HEK293T (cell line): Measurements from ENCODE around the gene PTPN7.

Experiments used
- CTCF ChIA-PET: fragments of 350-600 bp; formaldehyde crosslinking; extraction: SDS; loops from one replicate; lab custom pipeline; 2021; ENCODE audit warnings: antibody characterized with exemption, inconsistent platforms; lab: Yijun Ruan, JAX
- POLR2A ChIA-PET: fragments of 350-600 bp; formaldehyde crosslinking; extraction: SDS; loops from one replicate; lab custom pipeline; 2020; ENCODE audit warnings: antibody characterized with exemption, inconsistent platforms; lab: Yijun Ruan, JAX
- DNase-seq: peaks from one replicate; pipeline ENCODE4 v3.0.0; 2012; ENCODE audit warnings: mixed read lengths; ENCODE audit errors: extremely low spot score
- ARNT ChIP-seq: fragments of 450-650 bp; IDR thresholded peaks from 2 replicates; pipeline ENCODE4 v1.6.1; 2017; ENCODE audit warnings: mild to moderate bottlenecking
- BHLHE40 ChIP-seq: fragments of 450-650 bp; IDR thresholded peaks from 2 replicates; pipeline ENCODE4 v1.6.1; 2016; ENCODE audit warnings: mild to moderate bottlenecking, moderate library complexity, borderline replicate concordance
- CTBP1 ChIP-seq: fragments of 450-650 bp; IDR thresholded peaks from 2 replicates; pipeline ENCODE4 v1.6.1; 2016; ENCODE audit warnings: borderline replicate concordance
- ELF4 ChIP-seq: fragments of 450-650 bp; IDR thresholded peaks from 2 replicates; pipeline ENCODE4 v1.6.1; 2017; ENCODE audit warnings: antibody characterized with exemption
- FOXA1 ChIP-seq: fragments of 450-650 bp; IDR thresholded peaks from 2 replicates; pipeline ENCODE4 v1.6.1; 2016; ENCODE audit warnings: mild to moderate bottlenecking
- FOXK2 ChIP-seq: fragments of 450-650 bp; IDR thresholded peaks from 2 replicates; pipeline ENCODE4 v1.6.1; 2016; ENCODE audit warnings: mild to moderate bottlenecking
- FOXM1 ChIP-seq: fragments of 450-650 bp; IDR thresholded peaks from 2 replicates; pipeline ENCODE4 v1.6.1; 2017; ENCODE audit warnings: mild to moderate bottlenecking, borderline replicate concordance
- HDGF ChIP-seq: fragments of 450-650 bp; IDR thresholded peaks from 2 replicates; pipeline ENCODE4 v1.6.1; 2017; ENCODE audit warnings: antibody characterized with exemption, borderline replicate concordance
- L3MBTL2 ChIP-seq: fragments of 450-650 bp; conservative IDR thresholded peaks from 2 replicates; pipeline ENCODE4 v1.6.1; 2016; ENCODE audit warnings: mild to moderate bottlenecking
- LEF1 ChIP-seq: fragments of 450-650 bp; IDR thresholded peaks from 2 replicates; pipeline ENCODE4 v1.6.1; 2017; ENCODE audit warnings: mild to moderate bottlenecking, borderline replicate concordance
- NFRKB ChIP-seq: fragments of 450-650 bp; IDR thresholded peaks from 2 replicates; pipeline ENCODE4 v1.6.1; 2016; ENCODE audit warnings: mild to moderate bottlenecking, moderate library complexity
- SP1 ChIP-seq: fragments of 450-650 bp; IDR thresholded peaks from 2 replicates; pipeline ENCODE4 v1.6.1; 2017
- SUZ12 ChIP-seq: fragments of 450-650 bp; IDR thresholded peaks from 2 replicates; pipeline ENCODE4 v1.6.1; 2016; ENCODE audit warnings: mild to moderate bottlenecking
- TARDBP ChIP-seq: fragments of 450-650 bp; IDR thresholded peaks from 2 replicates; pipeline ENCODE4 v1.6.1; 2016
- TF ChIP-seq, protein P1 (sequence below): fragments of 450-650 bp; IDR thresholded peaks from 2 replicates; pipeline ENCODE4 v1.6.1; 2016

The PTPN7 gene

DNA sequence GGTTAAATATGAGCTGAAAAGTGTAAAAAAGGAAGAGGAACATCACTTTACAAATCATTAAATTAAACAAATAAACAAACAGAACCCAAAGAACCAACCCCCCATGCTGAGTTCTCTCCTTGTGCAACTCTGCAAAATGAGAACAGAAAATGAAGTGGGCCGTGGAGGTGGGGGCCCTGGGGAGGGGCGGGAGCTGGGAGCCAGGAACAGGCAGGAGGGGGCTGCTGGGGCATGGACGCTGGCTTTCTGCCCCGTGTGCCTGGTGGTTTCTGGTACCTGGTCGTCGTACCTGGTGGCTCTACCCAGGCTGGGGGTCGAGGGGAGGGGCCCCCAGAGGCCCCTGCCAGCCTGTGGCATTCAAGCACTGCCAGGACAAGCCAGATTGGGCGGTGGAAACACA, 26.9 kb downstream of the PTPN7 start:
- no peak for DNase-seq
- no peak for TF ChIP-seq ELF4
- no peak for TF ChIP-seq FOXA1
- TF ChIP-seq BHLHE40 = no peak
- no peak for TF ChIP-seq CTBP1
- TF ChIP-seq SUZ12 = no peak
- no peak for TF ChIP-seq ARNT
- TF ChIP-seq, protein P1, sequence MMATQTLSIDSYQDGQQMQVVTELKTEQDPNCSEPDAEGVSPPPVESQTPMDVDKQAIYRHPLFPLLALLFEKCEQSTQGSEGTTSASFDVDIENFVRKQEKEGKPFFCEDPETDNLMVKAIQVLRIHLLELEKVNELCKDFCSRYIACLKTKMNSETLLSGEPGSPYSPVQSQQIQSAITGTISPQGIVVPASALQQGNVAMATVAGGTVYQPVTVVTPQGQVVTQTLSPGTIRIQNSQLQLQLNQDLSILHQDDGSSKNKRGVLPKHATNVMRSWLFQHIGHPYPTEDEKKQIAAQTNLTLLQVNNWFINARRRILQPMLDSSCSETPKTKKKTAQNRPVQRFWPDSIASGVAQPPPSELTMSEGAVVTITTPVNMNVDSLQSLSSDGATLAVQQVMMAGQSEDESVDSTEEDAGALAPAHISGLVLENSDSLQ = no peak
- TF ChIP-seq TARDBP = no peak
- TF ChIP-seq FOXK2 = no peak
- no peak for TF ChIP-seq HDGF
- no peak for TF ChIP-seq L3MBTL2
- no peak for TF ChIP-seq FOXM1
- no peak for TF ChIP-seq NFRKB
- no peak for TF ChIP-seq LEF1
- CTCF ChIA-PET = interaction anchor here (0.7 kb wide), 1 partner anchor 21 kb away, joined by 5 read pairs; no protein-coding TSS in a partner anchor
- POLR2A ChIA-PET = no interaction called here

DNA sequence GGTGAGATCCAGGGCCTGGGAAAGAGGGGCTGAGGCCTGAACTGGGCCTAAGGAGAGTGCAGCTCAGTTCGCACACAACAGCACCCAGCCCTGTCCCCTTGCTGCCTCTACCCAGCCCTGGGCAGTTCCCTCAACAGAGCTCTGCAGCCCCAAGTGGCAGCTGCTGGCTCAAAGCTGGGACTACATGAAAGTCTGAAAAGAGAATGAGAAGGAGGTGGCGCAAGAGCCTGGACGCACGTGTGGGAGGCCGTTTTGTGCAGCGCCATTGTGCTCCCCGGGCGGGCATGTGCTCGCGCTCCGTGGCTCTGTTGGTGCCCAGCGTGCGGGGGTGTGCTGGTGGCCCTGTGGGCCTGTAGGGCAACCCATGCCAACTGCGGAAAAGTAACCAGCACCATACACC, 27.4 kb downstream of the PTPN7 start:
- ChIA-PET CTCF (interaction anchor here (0.7 kb wide), 1 partner anchor 22 kb away, joined by 5 read pairs; no protein-coding TSS in a partner anchor), POLR2A (no interaction called here)
- no peak for TF ChIP-seq SUZ12
- TF ChIP-seq NFRKB = no peak
- no peak for TF ChIP-seq FOXK2
- TF ChIP-seq ELF4 = no peak
- TF ChIP-seq FOXM1 = no peak
- TF ChIP-seq L3MBTL2 = no peak
- TF ChIP-seq ARNT = no peak
- TF ChIP-seq HDGF = no peak
- TF ChIP-seq, protein P1 = no peak
- TF ChIP-seq FOXA1 = no peak
- no peak for DNase-seq

DNA sequence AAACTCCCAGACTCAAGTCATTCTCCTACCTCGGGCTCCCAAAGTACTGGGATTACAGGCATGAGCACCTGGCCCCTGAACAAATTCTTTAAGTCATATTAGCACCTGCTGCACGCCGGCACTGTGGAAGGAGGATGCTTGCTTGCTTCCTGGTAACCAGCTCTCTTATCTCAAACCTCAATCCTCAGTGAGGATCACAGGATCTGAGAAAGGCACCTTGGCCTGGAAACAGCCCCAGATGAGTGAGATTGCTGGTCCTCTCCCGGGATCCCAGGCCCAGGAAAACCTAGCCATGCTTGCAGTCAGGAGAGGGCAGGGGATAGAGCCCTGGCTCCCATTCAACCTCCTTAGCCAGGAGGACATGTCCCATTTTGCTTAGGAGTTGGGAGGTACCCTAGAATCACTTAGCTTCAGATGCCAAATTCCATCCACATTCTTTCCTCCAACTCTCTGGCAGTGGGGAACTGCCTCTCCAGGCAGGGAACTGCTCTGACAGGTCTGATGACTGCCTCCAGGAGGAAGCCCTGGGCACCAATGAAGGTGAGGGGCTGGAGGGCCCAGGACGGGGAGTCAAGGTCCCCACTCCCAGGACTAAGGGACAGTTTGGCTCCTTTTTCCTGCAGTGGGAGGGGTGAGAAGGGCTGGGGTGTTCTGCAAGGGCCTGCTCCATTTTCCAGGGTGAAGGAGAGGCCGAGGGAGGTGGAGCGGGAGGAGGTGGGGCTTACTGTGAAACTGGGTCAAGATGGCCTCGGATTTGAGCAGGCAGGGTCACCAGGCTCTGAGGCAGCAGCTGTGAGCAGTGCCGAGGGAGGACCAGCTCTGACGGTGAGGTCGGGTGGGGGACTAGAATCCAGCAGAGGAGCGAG, 28.2 kb downstream of the PTPN7 start:
- ChIA-PET CTCF (no interaction called here), POLR2A (interaction anchor here (0.8 kb wide), 1 partner anchor 11 kb away, joined by 3 read pairs; no protein-coding TSS in a partner anchor)
- TF ChIP-seq SUZ12 = no peak
- no peak for TF ChIP-seq ARNT
- TF ChIP-seq, protein P1 = no peak
- no peak for TF ChIP-seq L3MBTL2
- no peak for TF ChIP-seq TARDBP
- no peak for TF ChIP-seq HDGF
- no peak for TF ChIP-seq ELF4
- no peak for TF ChIP-seq FOXK2
- no peak for TF ChIP-seq NFRKB
- no peak for DNase-seq

- ChIA-PET POLR2A (interaction anchor here (0.8 to 0.9 kb wide), 2 partner anchors 12 to 97 kb away, joined by 3 read pairs; no protein-coding TSS in a partner anchor), CTCF (interaction anchor here (0.6 to 1.7 kb wide), 2 partner anchors 61 to 131 kb away, joined by 3 to 6 read pairs; no protein-coding TSS in a partner anchor)
- no peak for DNase-seq
- TF ChIP-seq HDGF = no peak
- TF ChIP-seq CTBP1 = no peak
- TF ChIP-seq SP1 = no peak
- no peak for TF ChIP-seq TARDBP
- TF ChIP-seq LEF1 = no peak
- no peak for TF ChIP-seq FOXK2
- TF ChIP-seq SUZ12 = no peak
- TF ChIP-seq L3MBTL2 = no peak
Observed at GRCh38 chr1:202130816-202131522, 29.4 kb downstream of the PTPN7 start.

GRCh38 chr1:202130297-202130721, 30.1 kb downstream of the PTPN7 start:
- DNase-seq = no peak
- ChIA-PET POLR2A (interaction anchor here (0.9 kb wide), 1 partner anchor 96 kb away, joined by 3 read pairs; no protein-coding TSS in a partner anchor), CTCF (interaction anchor here (1.7 kb wide), 1 partner anchor 130 kb away, joined by 6 read pairs; no protein-coding TSS in a partner anchor)
- TF ChIP-seq TARDBP (no peak), FOXA1 (no peak), NFRKB (no peak), ARNT (no peak), BHLHE40 (no peak), FOXM1 (no peak), ELF4 (no peak), LEF1 (no peak)
